ENCODE measurements around the gene LSM6.

Gene LSM6

GRCh38 chr4:146143888-146144287, 31.6 kb upstream of the LSM6 start:
- H3K4me1 ChIP-seq: no peaks in the 10 kb centered on the region
- no peaks in the 10 kb centered on the region for H3K36me3 ChIP-seq
- no peak overlapping the region for H3K27ac ChIP-seq
- no peaks in the 10 kb centered on the region for H3K27me3 ChIP-seq
- TF ChIP-seq, protein P1, sequence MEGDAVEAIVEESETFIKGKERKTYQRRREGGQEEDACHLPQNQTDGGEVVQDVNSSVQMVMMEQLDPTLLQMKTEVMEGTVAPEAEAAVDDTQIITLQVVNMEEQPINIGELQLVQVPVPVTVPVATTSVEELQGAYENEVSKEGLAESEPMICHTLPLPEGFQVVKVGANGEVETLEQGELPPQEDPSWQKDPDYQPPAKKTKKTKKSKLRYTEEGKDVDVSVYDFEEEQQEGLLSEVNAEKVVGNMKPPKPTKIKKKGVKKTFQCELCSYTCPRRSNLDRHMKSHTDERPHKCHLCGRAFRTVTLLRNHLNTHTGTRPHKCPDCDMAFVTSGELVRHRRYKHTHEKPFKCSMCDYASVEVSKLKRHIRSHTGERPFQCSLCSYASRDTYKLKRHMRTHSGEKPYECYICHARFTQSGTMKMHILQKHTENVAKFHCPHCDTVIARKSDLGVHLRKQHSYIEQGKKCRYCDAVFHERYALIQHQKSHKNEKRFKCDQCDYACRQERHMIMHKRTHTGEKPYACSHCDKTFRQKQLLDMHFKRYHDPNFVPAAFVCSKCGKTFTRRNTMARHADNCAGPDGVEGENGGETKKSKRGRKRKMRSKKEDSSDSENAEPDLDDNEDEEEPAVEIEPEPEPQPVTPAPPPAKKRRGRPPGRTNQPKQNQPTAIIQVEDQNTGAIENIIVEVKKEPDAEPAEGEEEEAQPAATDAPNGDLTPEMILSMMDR (IDR thresholded peaks at IDR 0.05): no peak
- intact Hi-C loops (cut with DNase I; ENCODE audit: low total_unique reads): no loop called here
- DNase-seq: no peak
- H3K4me3 ChIP-seq: no peak overlapping the region
- H3K9me3 ChIP-seq: no peaks in the 10 kb centered on the region

GRCh38 chr4:146146918-146147317, 28.6 kb upstream of the LSM6 start:
- no peaks in the 10 kb centered on the region for H3K9me3 ChIP-seq
- no peak for DNase-seq
- no peaks in the 10 kb centered on the region for H3K36me3 ChIP-seq
- H3K27ac ChIP-seq: no peak overlapping the region
- intact Hi-C loops (cut with DNase I; ENCODE audit: low total_unique reads): no loop called here
- no peak overlapping the region for H3K4me3 ChIP-seq
- no peaks in the 10 kb centered on the region for H3K4me1 ChIP-seq
- TF ChIP-seq, protein P1 (IDR thresholded peaks at IDR 0.05): no peak
- H3K27me3 ChIP-seq: no peaks in the 10 kb centered on the region

DNA sequence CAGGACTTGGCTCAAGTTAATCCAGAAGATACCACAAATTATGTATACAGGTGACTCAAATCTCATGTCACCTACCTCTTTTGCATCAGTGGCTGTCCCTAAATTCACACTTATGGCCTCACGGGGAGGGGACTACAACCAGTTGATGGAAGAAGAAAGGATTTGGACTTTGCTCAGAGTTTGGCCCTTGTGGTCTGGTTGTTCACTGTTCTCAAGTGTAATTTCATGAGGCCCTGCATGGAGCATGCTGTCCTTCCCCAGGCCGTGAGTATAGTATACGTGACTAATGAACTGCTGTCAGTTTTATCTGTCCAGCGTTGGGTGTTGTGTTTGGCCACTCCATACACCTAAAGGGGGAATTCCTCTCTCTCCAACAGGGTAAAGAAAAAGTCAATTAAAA, 27.5 kb upstream of the LSM6 start:
- no peak overlapping the region for H3K4me3 ChIP-seq
- intact Hi-C loops (cut with DNase I; ENCODE audit: low total_unique reads): no loop called here
- no peaks in the 10 kb centered on the region for H3K36me3 ChIP-seq
- no peaks in the 10 kb centered on the region for H3K9me3 ChIP-seq
- TF ChIP-seq, protein P1 (IDR thresholded peaks at IDR 0.05): no peak
- no peaks in the 10 kb centered on the region for H3K4me1 ChIP-seq
- no peak for DNase-seq
- no peaks in the 10 kb centered on the region for H3K27me3 ChIP-seq
- H3K27ac ChIP-seq: no peak overlapping the region

- no peaks in the 10 kb centered on the region for H3K36me3 ChIP-seq
- TF ChIP-seq, protein P1 (IDR thresholded peaks at IDR 0.05): no peak
- intact Hi-C loops (cut with DNase I; ENCODE audit: low total_unique reads): no loop called here
- peaks cover 0 to 14% (median 0%) of the 10 kb centered on the region in 3 donors for H3K9me3 ChIP-seq
- DNase-seq: no peak
- H3K4me3 ChIP-seq: no peak overlapping the region
- H3K27me3 ChIP-seq: peaks cover 0 to 3% of the 10 kb centered on the region in 2 donors
- no peaks in the 10 kb centered on the region for H3K4me1 ChIP-seq
- no peak overlapping the region for H3K27ac ChIP-seq
These were observed 21.5 kb upstream of the LSM6 start for GRCh38 chr4:146154057-146154456.

DNA sequence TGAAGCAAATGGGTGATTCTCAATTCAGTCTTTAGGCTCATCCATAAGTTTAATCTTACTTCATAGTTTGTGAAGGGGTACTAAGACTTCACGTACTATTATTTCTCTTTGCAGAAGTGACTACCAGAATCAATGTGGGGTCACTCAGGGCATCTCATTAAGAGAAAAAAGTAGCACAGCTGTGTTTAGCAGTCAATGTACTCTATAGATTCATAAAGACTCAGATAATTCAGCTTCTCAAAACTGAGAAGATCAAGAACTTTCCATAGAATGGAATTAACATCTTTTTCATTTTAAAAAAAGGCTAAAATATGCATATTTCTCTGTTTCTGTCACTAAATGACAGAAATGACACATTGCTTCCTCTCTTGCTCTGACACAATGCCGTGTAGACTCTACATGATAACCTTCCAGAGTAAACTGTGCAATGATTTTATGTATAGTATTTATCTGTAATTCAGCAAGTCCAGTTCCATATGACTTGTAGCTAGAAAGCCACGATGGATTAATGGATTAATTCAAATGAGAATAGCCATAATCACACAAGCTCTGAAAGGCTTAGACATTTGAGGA, 20.3 kb upstream of the LSM6 start:
- TF ChIP-seq, protein P1 (IDR thresholded peaks at IDR 0.05): no peak
- no peaks in the 10 kb centered on the region for H3K4me1 ChIP-seq
- no peak overlapping the region for H3K4me3 ChIP-seq
- no peaks in the 10 kb centered on the region for H3K36me3 ChIP-seq
- intact Hi-C loops (cut with DNase I; ENCODE audit: low total_unique reads): no loop called here
- peaks cover 0 to 3% of the 10 kb centered on the region in 2 donors for H3K27me3 ChIP-seq
- DNase-seq: no peak
- H3K9me3 ChIP-seq: peaks cover 0 to 14% (median 0%) of the 10 kb centered on the region in 3 donors
- no peak overlapping the region for H3K27ac ChIP-seq
